OCI-LY7 (cell line): Measurements from ENCODE around the gene CHST8. TPM values are rescaled to one million over a fixed set of nuclear protein-coding genes. Genes with fewer than 3 reads are reported as not detected.

Experiments
- BruUV-seq: library from RNA; stranded (reverse); fragments of 400-500 nt; replicated peaks from 2 replicates; lab custom pipeline; 2021; lab: Mats Ljungman, UMichigan
- CTCF ChIA-PET: fragments of 300-600 bp; sonication (Branson Sonifier 250); formaldehyde crosslinking; loops from one replicate; lab custom pipeline; 2022; ENCODE audit warnings: antibody characterized with exemption; ENCODE audit not compliant: unreplicated experiment; lab: Charles Lee
- POLR2A ChIA-PET: fragments of 300-600 bp; sonication (Branson Sonifier 250); formaldehyde crosslinking; loops from one replicate; lab custom pipeline; 2022; ENCODE audit warnings: antibody characterized with exemption; lab: Charles Lee
- DNase-seq: peaks from one replicate; pipeline ENCODE4 v3.0.0-alpha.2; 2015; ENCODE audit warnings: low spot score
- H2AFZ ChIP-seq: fragments of 200-600 bp; sonication (generic), shearing (Covaris generic); 2 replicates; pipeline ENCODE4 v1.6.1; 2014; ENCODE audit warnings: mild to moderate bottlenecking, antibody characterized with exemption, low read length, moderate library complexity
- H3K27ac ChIP-seq: fragments of 200-600 bp; sonication (generic); 2 replicates; pipeline ENCODE4 v1.5.1; 2014; ENCODE audit warnings: mixed run types, low read depth, mild to moderate bottlenecking, moderate library complexity, low read length, inconsistent platforms; ENCODE audit not compliant: poor library complexity, severe bottlenecking
- H3K36me3 ChIP-seq: fragments of 200-600 bp; sonication (generic); 2 replicates; pipeline ENCODE4 v1.6.1; 2014; ENCODE audit warnings: mild to moderate bottlenecking, antibody characterized with exemption, low read length, moderate library complexity, mixed read lengths; ENCODE audit not compliant: insufficient read depth
- H3K4me1 ChIP-seq: fragments of 200-600 bp; sonication (generic); 2 replicates; pipeline ENCODE4 v1.5.1; 2014; ENCODE audit warnings: mild to moderate bottlenecking, low read length; ENCODE audit not compliant: insufficient read depth, poor library complexity, severe bottlenecking
- H3K4me2 ChIP-seq: fragments of 200-600 bp; sonication (generic); 2 replicates; pipeline ENCODE4 v1.6.1; 2014; ENCODE audit warnings: mild to moderate bottlenecking, low read length
- H3K4me3 ChIP-seq: fragments of 200-600 bp; sonication (generic); 2 replicates; pipeline ENCODE4 v1.5.1; 2014; ENCODE audit warnings: mild to moderate bottlenecking, low read depth, low read length; ENCODE audit not compliant: poor library complexity, severe bottlenecking
- H3K79me2 ChIP-seq: fragments of 200-600 bp; sonication (generic); 2 replicates; pipeline ENCODE4 v1.6.1; 2016; ENCODE audit warnings: low read depth, mild to moderate bottlenecking, low read length, moderate library complexity, mixed read lengths; ENCODE audit not compliant: insufficient read depth
- H3K9me2 ChIP-seq: fragments of 200-600 bp; sonication (generic); 2 replicates; pipeline ENCODE4 v1.6.1; 2016; ENCODE audit warnings: mild to moderate bottlenecking, low read length, mixed read lengths; ENCODE audit not compliant: insufficient read depth
- H3K9me3 ChIP-seq: fragments of 200-600 bp; sonication (generic); 2 replicates; pipeline ENCODE4 v1.6.1; 2014; ENCODE audit warnings: mild to moderate bottlenecking, mixed run types, low read length, mixed read lengths
- H4K20me1 ChIP-seq: fragments of 200-600 bp; sonication (generic); 2 replicates; pipeline ENCODE4 v1.6.1; 2014; ENCODE audit warnings: mild to moderate bottlenecking, antibody characterized with exemption, low read length, moderate library complexity, mixed read lengths; ENCODE audit not compliant: insufficient read depth
- EZH2phosphoT487 ChIP-seq: fragments of 200-600 bp; sonication (generic); IDR thresholded peaks from 2 replicates; pipeline ENCODE4 v1.6.1; 2018; ENCODE audit warnings: low read depth, borderline replicate concordance, mild to moderate bottlenecking, mixed run types, antibody characterized with exemption, low read length, moderate library complexity, mixed read lengths
- intact Hi-C: fragments of 100-400 bp; cut with micrococcal nuclease; formaldehyde crosslinking; loops from one replicate; pipeline ENCODE4 v1.10.0; 2022; ENCODE audit not compliant: unreplicated experiment
- total RNA-seq, 2 experiments: library from RNA; depleted of rRNA in 1 of 2; stranded (reverse); fragments of >200 nt in 1 of 2; shearing (Covaris generic) in 1 of 2; gene quantifications; 2 replicates each; pipeline ENCODE4 v1.2.3, GENCODE V29; 2014 to 2022
- TF ChIP-seq, protein P1 (sequence below): fragments of 200-600 bp; sonication (generic); conservative IDR thresholded peaks from 2 replicates; pipeline ENCODE4 v1.5.1; 2014; ENCODE audit warnings: mild to moderate bottlenecking, antibody characterized with exemption, low read length, moderate library complexity, mixed read lengths

Gene CHST8
- total RNA-seq, 2 experiments from 2014 or later: not detected

GRCh38 chr19:33673996-33674625, 52.4 kb downstream of the CHST8 start:
- BruUV-seq: no TSS peak
- no peak for TF ChIP-seq EZH2phosphoT487
- TF ChIP-seq, protein P1, sequence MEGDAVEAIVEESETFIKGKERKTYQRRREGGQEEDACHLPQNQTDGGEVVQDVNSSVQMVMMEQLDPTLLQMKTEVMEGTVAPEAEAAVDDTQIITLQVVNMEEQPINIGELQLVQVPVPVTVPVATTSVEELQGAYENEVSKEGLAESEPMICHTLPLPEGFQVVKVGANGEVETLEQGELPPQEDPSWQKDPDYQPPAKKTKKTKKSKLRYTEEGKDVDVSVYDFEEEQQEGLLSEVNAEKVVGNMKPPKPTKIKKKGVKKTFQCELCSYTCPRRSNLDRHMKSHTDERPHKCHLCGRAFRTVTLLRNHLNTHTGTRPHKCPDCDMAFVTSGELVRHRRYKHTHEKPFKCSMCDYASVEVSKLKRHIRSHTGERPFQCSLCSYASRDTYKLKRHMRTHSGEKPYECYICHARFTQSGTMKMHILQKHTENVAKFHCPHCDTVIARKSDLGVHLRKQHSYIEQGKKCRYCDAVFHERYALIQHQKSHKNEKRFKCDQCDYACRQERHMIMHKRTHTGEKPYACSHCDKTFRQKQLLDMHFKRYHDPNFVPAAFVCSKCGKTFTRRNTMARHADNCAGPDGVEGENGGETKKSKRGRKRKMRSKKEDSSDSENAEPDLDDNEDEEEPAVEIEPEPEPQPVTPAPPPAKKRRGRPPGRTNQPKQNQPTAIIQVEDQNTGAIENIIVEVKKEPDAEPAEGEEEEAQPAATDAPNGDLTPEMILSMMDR: no peak
- ChIA-PET POLR2A (no interaction called here), CTCF (no interaction called here)
- Histone ChIP-seq H4K20me1 (no peaks in the 10 kb centered on the region), H3K27ac (no peak overlapping the region), H3K79me2 (no peaks in the 10 kb centered on the region), H3K9me3 (no peaks in the 10 kb centered on the region), H2AFZ (no peak overlapping the region), H3K4me3 (no peak overlapping the region), H3K9me2 (no peaks in the 10 kb centered on the region), H3K4me1 (no peaks in the 10 kb centered on the region), H3K36me3 (no peaks in the 10 kb centered on the region), H3K4me2 (no peak overlapping the region)
- no peak for DNase-seq
- intact Hi-C loops: no loop called here

GRCh38 chr19:33674626-33675367, 53.0 kb downstream of the CHST8 start:
- H3K9me3 ChIP-seq: no peaks in the 10 kb centered on the region
- H3K36me3 ChIP-seq: no peaks in the 10 kb centered on the region
- H3K4me1 ChIP-seq: no peaks in the 10 kb centered on the region
- no peak for DNase-seq
- TF ChIP-seq, protein P1: no peak
- TF ChIP-seq EZH2phosphoT487: no peak
- no peaks in the 10 kb centered on the region for H3K9me2 ChIP-seq
- no peak overlapping the region for H3K27ac ChIP-seq
- intact Hi-C loops: no loop called here
- no TSS peak for BruUV-seq
- H4K20me1 ChIP-seq: no peaks in the 10 kb centered on the region
- no peak overlapping the region for H3K4me3 ChIP-seq
- H3K4me2 ChIP-seq: no peak overlapping the region
- CTCF ChIA-PET: no interaction called here
- POLR2A ChIA-PET: no interaction called here
- H3K79me2 ChIP-seq: no peaks in the 10 kb centered on the region
- no peak overlapping the region for H2AFZ ChIP-seq
